ENCODE measurements around the gene RAB9A. TPM values are rescaled to one million over a fixed set of nuclear protein-coding genes. Genes with fewer than 3 reads are reported as not detected.
A peak's percentile ranks its signal among the peaks of the same experiment; 100 is the strongest.

RAB9A gene
- total and polyA plus RNA-seq, 9 of the 15 experiments (the other 6 are each of a cell fraction or from before 2014, with no cell fraction given), result 13.5 to 20.8 (median 17.7) TPM

- TF ChIP-seq ZNF384 (IDR thresholded peaks at IDR 0.05; ENCODE audit: low read depth, low read length), result 0 out of 2 replicates have a peak, but pooled peaks have one; percentile 23
- no peak for TF ChIP-seq ZNF253 (CRISPR knock-in tag; conservative IDR thresholded peaks at IDR 0.05)
- no peak for TF ChIP-seq GABPA (tag; conservative IDR thresholded peaks at IDR 0.05; ENCODE audit: low read depth)
- 0 out of 2 replicates have a peak, but pooled peaks have one; percentile 18 for TF ChIP-seq CTBP1 (IDR thresholded peaks at IDR 0.05; ENCODE audit: borderline replicate concordance)
- no peak for TF ChIP-seq NR2C1 (IDR thresholded peaks at IDR 0.05)
- no peak for TF ChIP-seq NR2C1 (tag; IDR thresholded peaks at IDR 0.05)
- peak; percentile 11; the same call in 1 of the 2 replicates for TF ChIP-seq NCOR1 (IDR thresholded peaks at IDR 0.05)
- TF ChIP-seq CBX5 (IDR thresholded peaks at IDR 0.05; ENCODE audit: borderline replicate concordance, low read depth), result no peak
- TF ChIP-seq NCOA4 (IDR thresholded peaks at IDR 0.05; ENCODE audit: partially characterized antibody), result no peak
- no peak for TF ChIP-seq MAX (CRISPR knock-in tag; IDR thresholded peaks at IDR 0.05)
- TF ChIP-seq USF2 (CRISPR knock-in tag; IDR thresholded peaks at IDR 0.05), result peak; percentile 12; the same call in 1 of the 2 replicates
- no peak for TF ChIP-seq NEUROD1 (IDR thresholded peaks at IDR 0.05; ENCODE audit: borderline replicate concordance, low read depth, low read length, partially characterized antibody)
- TF ChIP-seq EP300 (IDR thresholded peaks at IDR 0.05; ENCODE audit: low read length), result peak; percentile 50; the same call in 1 of the 2 replicates
- no peak for TF ChIP-seq ZSCAN32 (CRISPR knock-in tag; IDR thresholded peaks at IDR 0.05)
- TF ChIP-seq CREBBP (IDR thresholded peaks at IDR 0.05; ENCODE audit: low read depth, low read length), result no peak
- no peak for TF ChIP-seq SMAD2 (IDR thresholded peaks at IDR 0.05; ENCODE audit: low read depth, low read length)
- peak; percentile 87 for TF ChIP-seq PKNOX1 (IDR thresholded peaks at IDR 0.05)
- TF ChIP-seq ZNF3 (CRISPR knock-in tag; IDR thresholded peaks at IDR 0.05), result 0 out of 2 replicates have a peak, but pooled peaks have one; percentile 52
Measured at GRCh38 chrX:13652287-13652793, 36.6 kb upstream of the RAB9A start (continued).
